HCT116 (cell line): Measurements from ENCODE around the gene CCDC92B. TPM values are rescaled to one million over a fixed set of nuclear protein-coding genes. Genes with fewer than 3 reads are reported as not detected.

Experiments
- ATAC-seq: fragments of 200-7000 bp; cut with Tn5 transposase; 2 replicates; pipeline ENCODE4 v1.9.1; 2020; ENCODE audit warnings: mild to moderate bottlenecking, moderate library complexity
- BruUV-seq: library from RNA; stranded (reverse); fragments of 400-500 nt; replicated peaks from 2 replicates; lab custom pipeline; 2021; lab: Mats Ljungman, UMichigan
- CTCF ChIA-PET: fragments of 300-600 bp; sonication (Branson Sonifier 250); formaldehyde crosslinking; loops from one replicate; lab custom pipeline; 2021; ENCODE audit warnings: antibody characterized with exemption; lab: Charles Lee
- POLR2A ChIA-PET: fragments of 300-600, 350-600 bp; sonication (Branson Sonifier 250); formaldehyde crosslinking; loops from one replicate; lab custom pipeline; 2021; ENCODE audit warnings: antibody characterized with exemption; lab: Charles Lee
- RAD21 ChIA-PET, 2 experiments: fragments of 300-600 bp; sonication (Branson Sonifier 250); formaldehyde crosslinking; loops; one replicate each; lab custom pipeline; 2023; ENCODE audit warnings: low total read pairs in 2 of 2; ENCODE audit not compliant: uncharacterized antibody in 2 of 2, unreplicated experiment in 2 of 2, low non-redundant PET in 1 of 2; lab: Charles Lee
- DNase-seq: peaks from one replicate; pipeline ENCODE4 v3.0.0-alpha.2; 2010; ENCODE audit warnings: low read depth, low spot score
- H2AFZ ChIP-seq: fragments of 200-600 bp; shearing (Covaris generic), sonication (generic); 2 replicates; pipeline ENCODE4 v1.6.1; 2017; ENCODE audit warnings: low read depth, mixed run types, mixed read lengths, antibody characterized with exemption, low read length; ENCODE audit not compliant: poor library complexity, severe bottlenecking
- H3K27ac ChIP-seq: 2 replicates; pipeline ENCODE4 v1.5.1; 2012; ENCODE audit warnings: low read depth, low read length
- H3K27me3 ChIP-seq: fragments of 200-600 bp; sonication (generic); 2 replicates; pipeline ENCODE4 v1.6.1; 2016; ENCODE audit warnings: mixed run types, low read length, mixed read lengths; ENCODE audit not compliant: insufficient read depth
- H3K36me3 ChIP-seq, 2 experiments: fragments of 200-500 bp in 1 of 2; fragments of 200-600 bp in 1 of 2; sonication (Bioruptor generic) in 1 of 2; sonication (generic) in 1 of 2; 2 replicates each; pipeline versions ENCODE4 v1.5.1 to v1.6.1; 2014 to 2016; ENCODE audit warnings: low read length in 2 of 2, inconsistent platforms in 1 of 2, mixed read lengths in 1 of 2, mixed run types in 1 of 2; ENCODE audit not compliant: insufficient read depth in 2 of 2, control insufficient read depth in 1 of 2
- H3K4me1 ChIP-seq, 2 experiments: fragments of 200-600 bp in 1 of 2; sonication (generic) in 1 of 2; 2 replicates each; pipeline versions ENCODE4 v1.5.1 to v1.6.1; 2012 to 2017; ENCODE audit warnings: low read length in 2 of 2, inconsistent platforms in 1 of 2, mild to moderate bottlenecking in 1 of 2, mixed read lengths in 1 of 2, mixed run types in 1 of 2, moderate library complexity in 1 of 2; ENCODE audit not compliant: insufficient read depth in 2 of 2, control insufficient read depth in 1 of 2
- H3K4me2 ChIP-seq: fragments of 200-600 bp; sonication (generic); 2 replicates; pipeline ENCODE4 v1.6.1; 2017; ENCODE audit warnings: mixed run types, low read length, mixed read lengths
- H3K4me3 ChIP-seq, 2 experiments: fragments of 200-600 bp in 1 of 2; sonication (generic) in 1 of 2; replicated peaks in 1 of 2; 2 replicates each; pipeline ENCODE4 v1.5.1; 2011 to 2016; ENCODE audit warnings: low read length in 2 of 2, control low read depth in 1 of 2, low read depth in 1 of 2, mild to moderate bottlenecking in 1 of 2, mixed read lengths in 1 of 2, mixed run types in 1 of 2
- H3K79me2 ChIP-seq: fragments of 200-600 bp; sonication (generic); 2 replicates; pipeline ENCODE4 v1.6.1; 2017; ENCODE audit warnings: mild to moderate bottlenecking, mixed run types, low read length, moderate library complexity, mixed read lengths; ENCODE audit not compliant: insufficient read depth
- H3K9ac ChIP-seq: fragments of 200-600 bp; sonication (generic); 2 replicates; pipeline ENCODE4 v1.6.1; 2016; ENCODE audit warnings: low read length, mixed read lengths
- H3K9me2 ChIP-seq: fragments of 200-600 bp; sonication (generic), shearing (Covaris generic); 2 replicates; pipeline ENCODE4 v1.6.1; 2017; ENCODE audit warnings: mixed run types, mild to moderate bottlenecking, moderate library complexity; ENCODE audit not compliant: insufficient read depth
- H3K9me3 ChIP-seq, 2 experiments: fragments of 200-500 bp in 1 of 2; fragments of 200-600 bp in 1 of 2; sonication (Bioruptor generic) in 1 of 2; sonication (generic) in 1 of 2; 2 replicates each; pipeline ENCODE4 v1.6.1; 2014 to 2017; ENCODE audit warnings: low read length in 2 of 2, mixed read lengths in 2 of 2, inconsistent platforms in 1 of 2, low read depth in 1 of 2, mild to moderate bottlenecking in 1 of 2, mixed run types in 1 of 2, moderate library complexity in 1 of 2; ENCODE audit not compliant: control insufficient read depth in 1 of 2, insufficient read depth in 1 of 2
- H4K20me1 ChIP-seq: fragments of 200-600 bp; sonication (generic), shearing (Covaris generic); 2 replicates; pipeline ENCODE4 v1.6.1; 2017; ENCODE audit warnings: mixed run types, mild to moderate bottlenecking, moderate library complexity; ENCODE audit not compliant: insufficient read depth
- CBX3 ChIP-seq: IDR thresholded peaks from 2 replicates; pipeline ENCODE4 v1.6.1; 2012; ENCODE audit warnings: low read depth
- CEBPB ChIP-seq: IDR thresholded peaks from 2 replicates; pipeline ENCODE4 v1.6.1; 2012; ENCODE audit warnings: low read depth
- EGR1 ChIP-seq: IDR thresholded peaks from 2 replicates; pipeline ENCODE4 v1.6.1; 2012; ENCODE audit warnings: low read depth
- ELF1 ChIP-seq: IDR thresholded peaks from 2 replicates; pipeline ENCODE4 v1.6.1; 2012; ENCODE audit warnings: low read depth, borderline replicate concordance
- EZH2 ChIP-seq: fragments of 200-600 bp; sonication (generic); IDR thresholded peaks from 2 replicates; pipeline ENCODE4 v1.6.1; 2017; ENCODE audit warnings: antibody characterized with exemption, mixed run types
- EZH2phosphoT487 ChIP-seq: fragments of 200-600 bp; IDR thresholded peaks from 2 replicates; pipeline ENCODE4 v1.6.1; 2018; ENCODE audit warnings: antibody characterized with exemption, borderline replicate concordance
- FOSL1 ChIP-seq: IDR thresholded peaks from 2 replicates; pipeline ENCODE4 v1.6.1; 2012; ENCODE audit warnings: low read depth
- POLR2A ChIP-seq: IDR thresholded peaks from 2 replicates; pipeline ENCODE4 v1.7.0; 2011; ENCODE audit warnings: borderline replicate concordance; ENCODE audit not compliant: insufficient read depth, insufficient read length; ENCODE audit errors: extremely low read depth
- POLR2AphosphoS5 ChIP-seq: IDR thresholded peaks from 2 replicates; pipeline ENCODE4 v1.6.1; 2011; ENCODE audit warnings: mild to moderate bottlenecking, low read depth, low read length, moderate library complexity
- RAD21 ChIP-seq: IDR thresholded peaks from 2 replicates; pipeline ENCODE4 v1.6.1; 2012; ENCODE audit warnings: low read depth, mild to moderate bottlenecking
- SIN3A ChIP-seq: IDR thresholded peaks from 2 replicates; pipeline ENCODE4 v1.6.1; 2012; ENCODE audit warnings: low read depth
- SP1 ChIP-seq: IDR thresholded peaks from 2 replicates; pipeline ENCODE4 v1.6.1; 2012; ENCODE audit warnings: low read depth
- SRF ChIP-seq: IDR thresholded peaks from 2 replicates; pipeline ENCODE4 v1.6.1; 2012; ENCODE audit warnings: low read depth
- TCF7L2 ChIP-seq: IDR thresholded peaks from 2 replicates; pipeline ENCODE4 v1.7.0; 2011; ENCODE audit warnings: borderline replicate concordance, inconsistent platforms; ENCODE audit not compliant: insufficient read depth, insufficient read length; ENCODE audit errors: extremely low read depth
- YY1 ChIP-seq: IDR thresholded peaks from 2 replicates; pipeline ENCODE4 v1.6.1; 2011; ENCODE audit warnings: low read length, low read depth, moderate library complexity, mild to moderate bottlenecking; ENCODE audit not compliant: insufficient replicate concordance; ENCODE audit errors: extremely low read depth
- ZBTB33 ChIP-seq: IDR thresholded peaks from 2 replicates; pipeline ENCODE4 v1.6.1; 2011; ENCODE audit warnings: mild to moderate bottlenecking, low read length, moderate library complexity; ENCODE audit not compliant: insufficient replicate concordance; ENCODE audit errors: extremely low read depth
- ZFX ChIP-seq: fragments of 450-650 bp; IDR thresholded peaks from 2 replicates; pipeline ENCODE4 v1.6.1; 2017
- intact Hi-C: fragments of 100-400 bp; cut with micrococcal nuclease; formaldehyde crosslinking; loops from 2 replicates; pipeline ENCODE4 v1.10.0; 2022
- total RNA-seq: library from RNA; stranded (reverse); gene quantifications from one replicate; pipeline ENCODE4 v1.2.1, GENCODE V29; 2021; ENCODE audit not compliant: unreplicated experiment
- TF ChIP-seq, protein P1 (sequence below): IDR thresholded peaks from 2 replicates; pipeline ENCODE4 v1.6.1; 2012; ENCODE audit warnings: low read depth
- TF ChIP-seq, protein P2 (sequence below): IDR thresholded peaks from 2 replicates; pipeline ENCODE4 v1.6.1; 2012
- TF ChIP-seq, protein P3 (sequence below): IDR thresholded peaks from 2 replicates; pipeline ENCODE4 v1.6.1; 2012

The CCDC92B gene
- total RNA-seq, 1 experiment from 2014 or later: 0.17 TPM

DNA sequence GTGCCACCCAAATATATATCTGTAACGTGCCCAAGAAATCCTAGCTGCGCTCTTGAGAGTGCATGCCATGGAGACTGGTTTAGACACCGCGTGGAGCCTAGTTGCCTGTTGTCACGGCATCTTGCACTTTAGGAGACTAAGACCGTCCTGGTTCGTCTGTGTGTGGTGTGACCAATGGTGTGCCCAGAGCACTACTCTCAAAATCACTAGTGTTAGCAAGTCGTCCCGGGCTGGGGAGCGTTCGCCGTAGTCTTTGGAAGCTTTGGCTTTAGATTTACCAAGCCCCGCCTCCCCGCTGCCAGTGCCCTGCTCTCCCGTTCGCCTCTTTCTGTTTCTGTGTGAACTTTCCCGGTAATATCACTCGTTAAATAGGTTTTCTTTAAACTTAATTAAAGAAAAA, 64.9 kb downstream of the CCDC92B start:
- peaks cover 30% of the 10 kb centered on the region in 2 experiments for H3K36me3 ChIP-seq
- no peak for ATAC-seq
- RAD21 ChIA-PET: no interaction called here

More for the DNA sequence above, 64.9 kb downstream of the CCDC92B start:
- peaks cover 6% of the 10 kb centered on the region for H4K20me1 ChIP-seq
- H3K4me2 ChIP-seq: no peak overlapping the region
- no peak overlapping the region for H3K27ac ChIP-seq
- intact Hi-C loops: no loop called here
- no peaks in the 10 kb centered on the region for H3K9me3 ChIP-seq
- POLR2A ChIA-PET: no interaction called here
- TF ChIP-seq YY1 (no peak), POLR2A (no peak), RAD21 (no peak), POLR2AphosphoS5 (no peak), TCF7L2 (no peak), ZFX (no peak), ZBTB33 (no peak), SIN3A (no peak), EZH2phosphoT487 (no peak), SRF (no peak), CBX3 (no peak), ELF1 (no peak), FOSL1 (no peak), SP1 (no peak), EGR1 (no peak), CEBPB (no peak), EZH2 (no peak)
- TF ChIP-seq, protein P1, sequence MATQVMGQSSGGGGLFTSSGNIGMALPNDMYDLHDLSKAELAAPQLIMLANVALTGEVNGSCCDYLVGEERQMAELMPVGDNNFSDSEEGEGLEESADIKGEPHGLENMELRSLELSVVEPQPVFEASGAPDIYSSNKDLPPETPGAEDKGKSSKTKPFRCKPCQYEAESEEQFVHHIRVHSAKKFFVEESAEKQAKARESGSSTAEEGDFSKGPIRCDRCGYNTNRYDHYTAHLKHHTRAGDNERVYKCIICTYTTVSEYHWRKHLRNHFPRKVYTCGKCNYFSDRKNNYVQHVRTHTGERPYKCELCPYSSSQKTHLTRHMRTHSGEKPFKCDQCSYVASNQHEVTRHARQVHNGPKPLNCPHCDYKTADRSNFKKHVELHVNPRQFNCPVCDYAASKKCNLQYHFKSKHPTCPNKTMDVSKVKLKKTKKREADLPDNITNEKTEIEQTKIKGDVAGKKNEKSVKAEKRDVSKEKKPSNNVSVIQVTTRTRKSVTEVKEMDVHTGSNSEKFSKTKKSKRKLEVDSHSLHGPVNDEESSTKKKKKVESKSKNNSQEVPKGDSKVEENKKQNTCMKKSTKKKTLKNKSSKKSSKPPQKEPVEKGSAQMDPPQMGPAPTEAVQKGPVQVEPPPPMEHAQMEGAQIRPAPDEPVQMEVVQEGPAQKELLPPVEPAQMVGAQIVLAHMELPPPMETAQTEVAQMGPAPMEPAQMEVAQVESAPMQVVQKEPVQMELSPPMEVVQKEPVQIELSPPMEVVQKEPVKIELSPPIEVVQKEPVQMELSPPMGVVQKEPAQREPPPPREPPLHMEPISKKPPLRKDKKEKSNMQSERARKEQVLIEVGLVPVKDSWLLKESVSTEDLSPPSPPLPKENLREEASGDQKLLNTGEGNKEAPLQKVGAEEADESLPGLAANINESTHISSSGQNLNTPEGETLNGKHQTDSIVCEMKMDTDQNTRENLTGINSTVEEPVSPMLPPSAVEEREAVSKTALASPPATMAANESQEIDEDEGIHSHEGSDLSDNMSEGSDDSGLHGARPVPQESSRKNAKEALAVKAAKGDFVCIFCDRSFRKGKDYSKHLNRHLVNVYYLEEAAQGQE: no peak
- TF ChIP-seq, protein P2, sequence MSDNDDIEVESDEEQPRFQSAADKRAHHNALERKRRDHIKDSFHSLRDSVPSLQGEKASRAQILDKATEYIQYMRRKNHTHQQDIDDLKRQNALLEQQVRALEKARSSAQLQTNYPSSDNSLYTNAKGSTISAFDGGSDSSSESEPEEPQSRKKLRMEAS: no peak
- TF ChIP-seq, protein P3, sequence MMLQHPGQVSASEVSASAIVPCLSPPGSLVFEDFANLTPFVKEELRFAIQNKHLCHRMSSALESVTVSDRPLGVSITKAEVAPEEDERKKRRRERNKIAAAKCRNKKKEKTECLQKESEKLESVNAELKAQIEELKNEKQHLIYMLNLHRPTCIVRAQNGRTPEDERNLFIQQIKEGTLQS: no peak
- TF ChIP-seq, all 23 proteins: peak for 0
- CTCF ChIA-PET: interaction anchor here (0.6 kb wide), 1 partner anchor 267 kb away, joined by 3 read pairs; no protein-coding TSS in a partner anchor
- Histone ChIP-seq H3K27me3 (no peaks in the 10 kb centered on the region), H2AFZ (no peak overlapping the region), H3K4me1 (no peaks in the 10 kb centered on the region), H3K9ac (no peak overlapping the region), H3K9me2 (no peaks in the 10 kb centered on the region), H3K79me2 (no peaks in the 10 kb centered on the region), H3K4me3 (no peak overlapping the region)
- no TSS peak for BruUV-seq
- DNase-seq: no peak
